Hematopoietic multipotent progenitor cell (in vitro differentiated cells): ENCODE measurements around the gene CACNA2D3. TPM values are rescaled to one million over a fixed set of nuclear protein-coding genes. Genes with fewer than 3 reads are reported as not detected.

Experiments used
- DNase-seq, 3 donors: peaks; one replicate each; pipeline ENCODE4 v3.0.0-alpha.2; 2011 to 2015; ENCODE audit warnings: low read depth in 2 of 3, low spot score in 2 of 3
- total RNA-seq: library from RNA; depleted of rRNA; stranded (reverse); fragments of >200 nt; gene quantifications from one replicate; pipeline ENCODE4 v1.2.3, GENCODE V29; 2012

The CACNA2D3 gene
- total RNA-seq, 1 donor, result under 0.01 TPM

DNA sequence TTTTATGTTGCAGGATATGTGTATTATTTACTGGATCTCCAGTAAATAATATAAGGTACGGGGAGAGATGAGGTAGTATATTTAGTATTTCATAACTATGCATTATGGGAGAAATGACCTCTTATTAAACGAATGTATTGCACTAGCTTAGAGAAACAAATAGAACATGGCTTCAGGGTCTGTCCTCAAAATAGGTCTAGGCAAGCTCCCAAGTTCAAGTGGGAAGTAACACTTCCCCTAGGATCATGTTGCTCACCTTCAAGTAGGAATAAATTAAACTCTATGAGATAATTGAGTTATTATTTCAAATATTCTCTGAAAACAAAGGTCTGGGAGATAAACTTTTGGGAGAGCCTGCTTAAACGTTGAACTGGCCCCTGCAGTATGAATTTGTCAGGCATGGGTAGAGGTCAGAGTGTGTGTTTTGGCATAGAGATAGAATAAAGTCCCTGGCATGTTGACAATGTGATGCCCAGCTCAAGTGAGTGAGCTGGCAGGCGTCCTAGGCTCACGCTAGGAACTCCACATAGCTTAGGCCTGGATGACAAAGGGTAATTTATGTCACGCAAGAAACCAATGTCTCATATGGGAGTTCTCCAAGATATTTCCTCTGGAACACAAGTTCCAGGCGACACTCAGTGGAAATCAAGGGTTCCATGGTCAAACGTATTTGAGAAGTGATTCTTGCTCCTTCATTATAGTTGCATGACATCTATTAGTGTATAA, 236.8 kb downstream of the CACNA2D3 start:
- no peak for DNase-seq

DNA sequence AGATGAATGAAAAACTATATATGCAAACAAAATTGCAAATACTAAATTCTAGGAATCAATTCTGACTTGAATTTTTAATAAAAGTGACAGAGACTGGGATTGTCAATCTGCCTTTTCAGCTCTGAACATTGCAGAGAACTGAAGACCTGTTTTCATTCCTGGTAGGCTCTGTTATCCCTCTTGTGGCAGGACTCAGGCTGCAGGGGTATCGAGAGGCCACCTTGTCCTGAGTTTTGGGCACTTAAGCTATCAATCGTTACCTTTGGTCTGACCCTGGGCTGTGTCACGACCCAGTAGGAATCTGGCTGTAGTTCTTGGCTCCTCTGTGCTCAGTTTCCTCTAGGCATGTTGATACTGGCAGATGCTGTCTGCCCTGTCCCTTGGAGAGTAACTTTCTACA, 238.0 kb downstream of the CACNA2D3 start:
- no peak for DNase-seq

DNA sequence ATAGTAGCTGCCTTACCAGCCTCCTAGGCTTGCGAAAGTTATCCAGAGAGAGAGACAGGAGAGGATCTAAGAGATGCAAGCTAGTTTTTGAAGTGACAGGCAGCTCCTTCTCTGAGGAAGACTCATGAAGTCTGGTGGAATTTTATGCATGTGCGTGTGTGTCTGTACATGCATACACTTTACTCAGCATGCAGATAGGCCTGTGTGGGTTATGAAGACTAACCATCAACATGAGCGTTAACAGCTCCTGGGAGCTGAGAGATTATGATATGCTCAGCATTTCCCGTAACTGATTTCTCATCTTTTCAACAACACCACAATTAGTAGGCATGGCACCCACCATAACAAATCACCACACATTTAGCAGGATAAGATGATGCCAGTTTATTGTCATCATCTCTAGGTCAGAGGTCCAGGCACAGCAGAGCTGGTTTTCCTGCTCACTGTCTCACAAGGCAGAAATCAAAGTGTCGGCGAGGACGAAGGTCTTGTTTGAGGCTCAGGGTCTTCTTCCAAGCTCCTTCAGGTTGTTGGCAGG, 239.5 kb downstream of the CACNA2D3 start:
- DNase-seq, result no peak

DNA sequence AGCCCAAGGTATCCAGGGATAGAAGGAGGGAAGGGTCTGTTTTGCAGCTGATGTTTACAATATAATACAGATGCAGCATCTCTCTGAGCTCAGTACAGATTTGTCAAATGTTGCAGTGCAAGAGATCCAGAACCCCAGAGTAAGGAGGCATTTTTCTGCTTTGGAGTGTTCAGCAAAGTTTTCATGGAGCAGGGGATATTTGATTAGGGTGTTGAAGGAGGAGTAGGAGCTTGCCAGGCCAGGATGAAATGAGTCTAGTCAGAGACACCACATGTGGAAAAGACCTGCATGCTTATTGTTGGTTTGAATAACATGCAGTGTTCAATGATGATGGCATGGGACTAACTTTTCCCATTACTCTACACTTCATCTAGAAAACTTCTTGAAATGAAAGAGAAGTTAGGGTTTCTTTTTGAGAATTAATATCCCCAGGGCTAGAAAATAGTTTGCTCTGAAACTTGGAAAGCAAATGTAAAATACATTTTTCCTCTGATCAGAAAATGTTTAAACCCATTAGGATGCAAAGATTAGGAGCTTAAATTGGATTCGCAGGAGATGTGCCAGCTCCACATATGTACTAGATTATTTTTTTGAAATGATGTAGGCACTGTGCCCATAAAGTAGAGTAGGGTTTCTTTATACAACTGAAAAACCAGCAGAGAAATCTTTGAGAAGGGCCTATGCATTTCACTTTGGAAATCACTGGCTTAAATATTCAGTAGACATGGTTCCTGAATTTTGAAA, 243.8 kb downstream of the CACNA2D3 start:
- no peak for DNase-seq

DNA sequence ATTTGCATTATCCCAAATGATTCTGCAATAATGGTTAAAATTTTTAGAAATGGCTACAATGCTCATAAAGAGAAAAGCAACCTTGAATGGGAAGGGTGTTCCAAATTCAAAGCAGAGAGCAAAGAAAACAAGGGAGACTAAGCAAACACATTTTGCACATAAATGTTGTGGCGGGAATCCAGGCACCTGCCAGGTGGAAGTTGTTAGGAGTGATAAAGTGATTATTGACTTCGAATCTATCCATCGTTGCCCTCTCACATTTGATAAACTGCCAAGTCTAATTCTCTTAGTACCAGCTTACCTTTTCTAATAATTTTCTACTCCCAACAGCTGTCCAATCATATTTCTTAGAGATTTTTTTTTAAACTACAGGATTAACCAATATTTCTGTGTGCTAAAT, 244.5 kb downstream of the CACNA2D3 start:
- DNase-seq, result no peak

DNA sequence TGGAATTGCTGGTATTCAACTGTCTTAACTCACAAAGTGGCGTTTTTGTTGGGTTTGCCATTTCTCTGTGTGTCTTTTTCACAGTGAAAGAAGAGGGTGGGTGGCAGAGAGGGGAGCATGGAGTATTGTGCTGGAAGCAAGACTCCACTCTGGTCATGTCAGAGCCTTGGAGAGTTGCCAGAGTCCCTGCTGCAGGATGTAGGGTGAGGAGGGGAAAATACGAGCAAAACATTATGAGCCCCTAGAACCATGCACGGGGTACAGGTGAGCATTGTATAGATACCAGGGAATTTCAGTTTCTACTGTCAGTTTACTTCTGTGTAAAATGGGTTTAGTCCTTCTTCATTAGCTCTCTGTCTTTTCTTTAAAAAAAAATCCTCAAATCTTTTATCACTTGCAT, 249.9 kb downstream of the CACNA2D3 start:
- DNase-seq, result no peak

DNA sequence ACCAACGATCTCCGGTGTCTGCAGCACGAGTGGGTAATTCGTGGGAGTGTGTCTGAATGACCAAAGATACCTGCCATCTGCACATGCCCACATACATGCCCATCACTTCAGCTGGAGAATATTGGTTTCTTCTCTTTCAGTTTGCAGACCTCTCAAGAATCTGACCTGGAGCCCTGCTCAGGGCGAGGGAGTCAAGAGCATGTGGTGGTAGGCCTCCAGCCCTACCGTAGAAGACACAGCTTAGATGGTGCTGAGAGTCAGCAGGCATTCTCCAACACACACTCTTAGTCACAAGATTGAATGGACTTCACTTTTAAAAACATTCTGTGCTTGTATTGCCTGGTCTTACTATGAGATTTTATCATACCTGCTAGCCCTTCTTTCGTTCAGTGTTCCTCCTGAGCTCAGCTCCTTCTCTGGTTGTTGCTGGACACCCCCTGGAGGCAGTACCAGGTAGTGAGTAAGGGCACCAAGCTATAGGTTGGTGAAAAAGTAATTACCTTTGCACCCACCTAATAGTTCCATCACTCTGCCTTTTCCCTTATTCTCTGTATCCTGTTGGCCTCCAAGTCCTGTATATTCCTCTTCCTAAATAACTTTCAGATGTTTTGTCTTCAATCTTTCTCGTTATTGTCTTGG, 252.0 kb downstream of the CACNA2D3 start:
- DNase-seq, result peak in 2 of 3 donors; percentile 52 to 76

DNA sequence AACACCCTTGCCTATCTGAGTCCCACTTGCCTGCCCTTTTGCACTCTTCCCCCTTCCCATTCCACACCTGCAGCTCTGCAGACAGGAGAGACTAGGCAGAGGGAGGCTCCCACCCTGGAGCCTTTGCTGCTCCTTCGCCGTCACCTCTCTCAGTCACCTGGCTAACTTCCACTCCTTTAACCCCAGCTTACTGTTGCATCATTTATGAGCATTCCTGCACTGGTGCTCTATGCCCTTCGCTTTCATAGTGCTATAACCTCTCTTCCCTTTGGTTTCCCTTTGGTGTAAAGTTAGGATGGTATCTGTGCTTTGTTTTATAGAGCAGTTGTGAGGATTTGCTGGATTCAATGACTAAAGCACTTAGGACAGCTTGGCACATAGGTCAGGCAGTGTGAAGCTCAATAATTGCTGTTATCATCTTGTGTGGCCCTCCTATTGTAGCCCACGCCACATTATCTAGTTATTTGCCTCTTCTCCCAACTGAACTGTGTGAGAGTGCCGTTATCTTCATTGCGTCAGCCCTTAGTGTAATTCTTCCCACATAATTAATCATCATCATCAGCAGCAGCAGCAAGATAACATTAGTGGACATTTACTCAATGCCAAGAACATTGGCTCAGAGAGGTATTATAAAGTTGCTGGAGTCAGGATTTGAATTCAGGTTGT, 253.9 kb downstream of the CACNA2D3 start:
- DNase-seq, result no peak

DNA sequence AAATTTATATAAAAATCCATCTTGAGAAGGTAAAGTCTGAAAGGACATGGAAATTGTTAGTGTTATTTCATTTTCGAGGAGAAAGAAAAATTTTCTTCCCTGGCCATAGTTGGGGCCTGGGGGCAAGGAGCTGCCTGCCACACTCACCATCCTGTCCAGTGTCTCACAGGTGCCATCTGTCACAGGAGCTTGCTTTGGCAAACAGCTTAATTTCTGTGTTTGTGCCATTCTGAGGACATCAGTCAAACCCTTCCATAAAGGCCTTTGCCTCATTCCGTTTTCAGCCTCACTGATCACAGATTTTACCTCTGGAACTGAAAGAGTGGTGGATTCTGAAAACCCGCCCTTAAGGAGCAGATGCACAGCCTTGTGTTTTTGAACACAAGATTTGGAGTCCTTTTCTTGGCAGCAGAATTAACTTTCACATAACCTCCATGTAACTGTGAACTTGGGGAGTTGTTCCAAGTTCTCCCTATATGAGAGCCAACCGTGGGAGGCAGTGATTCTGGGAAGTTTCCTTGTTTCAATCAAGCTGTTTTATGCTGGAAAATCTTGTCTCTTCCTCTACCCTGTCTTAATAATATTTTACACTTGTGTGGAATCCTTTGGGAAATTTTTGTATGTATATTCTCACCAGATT, 254.7 kb downstream of the CACNA2D3 start:
- no peak for DNase-seq

DNA sequence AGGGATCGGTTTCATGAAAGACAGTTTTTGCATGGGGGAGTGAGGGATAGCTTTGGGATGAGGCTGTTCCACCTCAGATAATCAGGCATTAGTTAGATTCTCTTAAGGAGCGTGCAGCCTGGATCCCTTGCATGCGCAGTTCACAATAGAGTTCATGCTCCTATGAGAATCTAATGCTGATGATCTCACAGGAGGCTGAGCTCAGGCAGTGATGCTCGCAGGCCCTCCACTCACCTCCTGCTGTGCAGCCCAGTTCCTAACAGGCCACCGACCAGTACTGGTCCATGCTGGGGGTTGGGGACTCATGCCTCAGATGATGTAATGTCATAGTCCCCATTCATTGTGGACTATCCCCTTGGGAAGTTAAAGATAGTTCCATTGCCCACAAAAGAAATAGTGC, 255.8 kb downstream of the CACNA2D3 start:
- DNase-seq, result no peak

DNA sequence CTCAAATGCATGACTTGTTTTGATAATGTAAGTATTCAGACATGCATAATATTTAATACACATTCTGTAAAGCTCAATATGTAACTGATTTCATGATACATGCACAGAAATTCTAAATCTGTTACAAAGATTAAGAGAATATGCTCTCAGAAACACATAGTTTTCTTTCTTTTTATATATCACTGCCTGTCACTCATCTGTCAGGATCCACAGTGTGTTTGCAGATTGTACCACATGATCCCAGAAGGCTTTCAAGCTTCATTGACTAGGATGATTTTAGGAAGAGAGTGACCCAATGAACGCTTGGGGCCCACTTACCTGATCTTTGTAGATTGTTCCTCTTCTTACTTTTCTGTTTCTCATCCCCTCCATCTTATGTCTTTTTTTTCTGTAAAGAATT, 261.9 kb downstream of the CACNA2D3 start:
- DNase-seq, result no peak

DNA sequence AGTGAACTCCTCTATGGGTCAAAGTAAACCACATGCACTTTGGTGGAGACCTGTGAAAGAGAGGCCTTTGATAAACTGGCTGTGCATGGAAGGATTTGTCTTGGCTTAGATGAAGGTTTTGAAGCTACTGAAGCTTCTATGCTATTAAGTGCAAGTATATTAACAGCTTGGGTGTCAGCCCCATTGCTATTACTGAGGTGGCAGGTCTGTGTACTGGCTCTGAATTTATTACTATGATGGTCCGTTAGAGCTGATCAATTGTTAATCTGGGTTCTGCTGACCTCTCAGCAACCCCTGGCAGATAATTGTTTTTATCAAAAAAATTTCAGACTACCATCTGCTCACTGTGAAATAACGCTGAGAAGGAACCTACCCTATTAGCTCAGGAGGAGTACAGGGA, 268.2 kb downstream of the CACNA2D3 start:
- DNase-seq, result no peak

DNA sequence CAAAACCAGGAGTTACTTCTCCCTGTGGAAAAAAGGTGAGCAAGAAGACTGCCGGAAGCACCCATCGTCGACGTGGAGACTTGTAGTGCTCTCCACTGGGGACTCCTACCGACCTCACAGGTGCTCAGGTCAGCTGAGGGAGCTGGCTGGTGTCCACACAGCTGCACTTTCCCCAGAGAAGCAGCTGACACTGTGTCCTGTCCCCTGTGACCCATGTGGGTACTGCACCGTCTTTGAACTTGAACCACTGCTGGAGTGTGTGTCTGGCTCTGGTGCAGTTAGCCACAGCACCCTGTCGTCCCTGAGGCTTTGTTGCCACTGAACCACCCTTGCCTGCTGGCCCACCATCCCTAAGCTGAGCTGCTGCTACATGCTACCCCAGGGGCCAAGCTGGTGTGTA, 270.8 kb downstream of the CACNA2D3 start:
- DNase-seq, result no peak

DNA sequence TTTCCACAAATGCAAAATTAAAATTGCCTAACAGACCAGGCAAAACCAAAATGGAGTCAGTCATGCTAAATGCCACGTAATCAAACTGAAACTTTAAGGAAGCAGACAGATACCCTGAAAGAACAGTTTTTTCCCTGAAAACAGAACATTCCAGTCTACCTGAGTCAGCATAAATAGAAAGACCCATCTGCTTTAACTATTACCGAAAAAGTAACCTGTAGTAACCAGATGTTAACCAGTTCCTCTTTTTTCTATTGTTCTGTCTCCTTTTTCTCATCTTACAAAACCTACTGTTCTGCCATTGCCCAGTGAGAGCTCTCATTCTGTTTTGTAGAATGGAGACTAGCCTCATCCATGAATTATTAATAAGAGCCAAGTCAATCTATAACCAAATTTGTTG, 286.0 kb downstream of the CACNA2D3 start:
- DNase-seq, result no peak

DNA sequence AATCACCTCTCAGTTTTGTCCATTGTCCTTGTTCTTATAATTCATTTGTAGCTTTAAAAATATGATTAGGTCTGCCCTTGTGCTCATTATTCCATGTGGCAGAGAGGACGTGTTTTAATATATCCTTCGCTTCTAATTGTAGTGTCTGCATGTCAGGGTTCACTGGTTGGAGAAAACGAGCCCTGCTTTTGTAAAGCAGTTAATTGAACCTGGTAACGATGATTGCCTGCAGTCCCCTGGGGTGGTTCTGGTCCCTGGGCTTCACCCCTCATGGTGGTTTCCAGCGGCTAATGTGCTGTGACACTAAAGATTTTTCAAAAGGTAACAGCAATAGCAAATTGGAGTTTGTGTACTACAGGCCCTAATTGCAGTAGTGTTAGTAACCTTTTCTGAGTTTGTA, 299.6 kb downstream of the CACNA2D3 start:
- DNase-seq, result no peak

DNA sequence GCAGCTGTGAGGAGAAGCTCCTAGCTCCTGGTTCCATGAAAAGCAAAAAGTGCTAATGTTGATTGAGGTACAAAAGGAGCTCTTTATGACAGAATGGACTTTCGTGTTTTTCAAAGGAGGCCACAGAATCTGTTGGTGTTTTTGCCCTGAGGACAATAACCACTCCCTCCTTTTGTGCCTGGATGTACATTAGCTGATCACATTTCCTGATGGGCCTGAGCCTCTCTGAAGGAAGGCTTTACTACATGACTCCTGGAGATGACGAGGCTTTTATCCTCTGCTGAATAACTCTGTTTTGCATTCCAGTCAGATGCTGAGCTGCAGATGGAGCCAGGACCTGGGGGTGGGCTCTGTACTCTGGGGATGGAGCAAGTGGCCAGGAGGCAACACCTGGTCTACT, 301.9 kb downstream of the CACNA2D3 start:
- DNase-seq, result no peak

DNA sequence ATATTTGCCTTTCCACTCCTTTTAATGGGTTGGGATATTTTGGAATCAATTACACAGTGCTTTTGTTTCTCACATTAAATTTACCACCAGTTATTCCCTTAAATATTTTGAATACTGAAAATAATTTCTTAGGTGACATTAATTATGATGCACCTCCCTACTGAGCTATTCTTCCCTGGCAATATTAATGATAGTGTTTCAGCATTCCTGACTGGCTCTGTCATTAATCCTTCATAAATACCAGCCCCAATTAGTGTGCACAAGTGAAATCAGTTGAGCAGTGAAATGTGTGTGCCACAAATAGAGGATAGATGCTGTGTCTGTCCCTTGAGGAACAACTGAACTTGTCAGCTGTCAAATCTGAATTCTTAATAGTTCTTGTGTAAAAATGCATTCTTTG, 304.0 kb downstream of the CACNA2D3 start:
- DNase-seq, result no peak

DNA sequence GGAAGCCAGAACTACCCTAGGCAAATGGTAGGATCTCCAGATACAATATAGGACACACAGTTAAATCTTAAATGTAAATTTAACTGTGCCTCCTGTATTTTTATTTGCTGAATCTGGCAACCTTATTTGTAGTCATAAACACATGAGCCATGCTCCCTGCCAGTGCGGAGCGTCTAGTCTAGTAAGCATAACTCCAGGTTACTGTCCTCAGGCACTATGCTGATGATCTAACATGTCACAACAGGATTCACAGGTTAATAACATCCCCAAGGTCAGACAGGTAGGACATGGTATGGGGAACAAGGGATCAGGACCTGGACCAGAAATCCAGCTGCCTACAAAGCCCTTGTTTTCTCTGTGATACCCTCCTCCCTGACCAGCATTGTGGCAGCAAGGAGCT, 305.1 kb downstream of the CACNA2D3 start:
- no peak for DNase-seq

DNA sequence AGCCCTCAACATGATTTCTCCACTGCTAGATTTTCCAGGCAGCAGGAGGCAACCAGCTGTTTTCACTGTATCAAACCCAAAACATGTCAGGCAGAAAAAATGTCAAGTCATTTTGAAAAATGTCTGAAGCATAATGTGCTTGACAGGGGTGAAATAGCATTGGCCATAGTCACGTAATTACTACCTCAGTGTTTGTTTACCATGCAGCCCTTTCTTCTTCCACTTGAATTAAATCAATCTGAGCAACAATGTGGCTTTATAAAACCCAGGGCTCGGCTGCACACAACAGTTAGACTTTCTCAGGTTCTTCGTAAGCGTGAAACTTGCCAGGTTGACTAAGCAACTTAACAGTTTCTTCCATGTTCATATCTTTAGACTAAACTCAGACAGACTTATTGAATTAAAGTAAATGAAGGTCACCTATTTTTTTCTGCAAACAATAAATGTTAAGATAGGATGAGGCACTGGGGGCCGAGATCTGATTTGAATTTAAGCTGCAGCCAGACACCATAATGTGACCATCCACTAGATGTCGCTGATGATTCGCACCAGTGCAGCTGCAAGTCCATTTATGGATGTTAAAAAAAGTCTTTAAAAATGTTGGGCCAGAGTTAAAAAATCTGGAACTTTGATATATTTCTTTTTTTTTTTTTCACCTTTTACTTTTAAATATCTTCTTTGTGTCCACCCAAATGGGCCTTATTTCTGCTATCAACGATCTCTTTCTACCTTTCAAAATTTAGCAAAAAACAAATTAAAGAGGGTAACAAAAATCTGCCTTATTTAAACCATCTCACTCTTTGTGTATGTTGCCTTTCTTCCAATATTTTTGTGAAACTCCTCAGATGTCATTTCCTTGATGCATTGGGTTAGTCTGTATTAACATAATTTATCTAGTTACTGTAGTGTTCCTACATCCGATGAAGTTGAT, 305.9 kb downstream of the CACNA2D3 start:
- DNase-seq, result peak in 2 of 3 donors; percentile 32 to 46

DNA sequence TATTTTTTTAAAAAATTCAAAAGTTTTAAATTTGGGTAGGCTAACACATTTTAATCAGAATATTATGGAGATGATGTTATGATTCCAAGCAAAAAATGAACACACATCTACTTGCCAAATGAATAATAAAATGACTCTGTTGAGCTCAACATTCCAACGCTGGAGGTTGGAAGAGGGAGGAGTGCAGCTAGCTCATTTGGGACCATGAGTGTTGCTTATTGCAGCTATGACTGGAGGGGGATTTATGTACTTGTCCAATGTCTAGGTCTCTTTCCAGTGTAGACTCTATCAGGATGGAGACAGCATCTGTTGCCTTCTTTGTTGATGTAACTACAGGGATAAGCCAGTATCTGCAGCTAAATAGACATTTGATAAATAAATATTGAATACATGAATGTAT, 310.6 kb downstream of the CACNA2D3 start:
- no peak for DNase-seq
